AG10803 (cell line): ENCODE results near the gene LCE3D.

Experiments used
- DNase-seq: peaks from one replicate; pipeline ENCODE4 v3.0.0; 2010; ENCODE audit warnings: low read depth
- H3K4me3 ChIP-seq: 2 replicates; pipeline ENCODE4 v1.5.1; 2011; ENCODE audit warnings: mild to moderate bottlenecking, low read length, control low read depth
- TF ChIP-seq, protein P1 (sequence below): conservative IDR thresholded peaks from 2 replicates; pipeline ENCODE4 v1.5.1; 2011; ENCODE audit warnings: mild to moderate bottlenecking, low read length, control low read depth, inconsistent platforms

The LCE3D gene

GRCh38 chr1:152533327-152533938 is 46.9 kb downstream of the LCE3D start:
- peak; percentile 43 for DNase-seq
- TF ChIP-seq, protein P1, sequence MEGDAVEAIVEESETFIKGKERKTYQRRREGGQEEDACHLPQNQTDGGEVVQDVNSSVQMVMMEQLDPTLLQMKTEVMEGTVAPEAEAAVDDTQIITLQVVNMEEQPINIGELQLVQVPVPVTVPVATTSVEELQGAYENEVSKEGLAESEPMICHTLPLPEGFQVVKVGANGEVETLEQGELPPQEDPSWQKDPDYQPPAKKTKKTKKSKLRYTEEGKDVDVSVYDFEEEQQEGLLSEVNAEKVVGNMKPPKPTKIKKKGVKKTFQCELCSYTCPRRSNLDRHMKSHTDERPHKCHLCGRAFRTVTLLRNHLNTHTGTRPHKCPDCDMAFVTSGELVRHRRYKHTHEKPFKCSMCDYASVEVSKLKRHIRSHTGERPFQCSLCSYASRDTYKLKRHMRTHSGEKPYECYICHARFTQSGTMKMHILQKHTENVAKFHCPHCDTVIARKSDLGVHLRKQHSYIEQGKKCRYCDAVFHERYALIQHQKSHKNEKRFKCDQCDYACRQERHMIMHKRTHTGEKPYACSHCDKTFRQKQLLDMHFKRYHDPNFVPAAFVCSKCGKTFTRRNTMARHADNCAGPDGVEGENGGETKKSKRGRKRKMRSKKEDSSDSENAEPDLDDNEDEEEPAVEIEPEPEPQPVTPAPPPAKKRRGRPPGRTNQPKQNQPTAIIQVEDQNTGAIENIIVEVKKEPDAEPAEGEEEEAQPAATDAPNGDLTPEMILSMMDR = peak; percentile 85
- no peak overlapping the region for H3K4me3 ChIP-seq
